Kidney epithelial cell (primary cell): Measurements from ENCODE around the gene AAK1. TPM values are rescaled to one million over a fixed set of nuclear protein-coding genes. Genes with fewer than 3 reads are reported as not detected.

Experiments
- DNase-seq: peaks from one replicate; pipeline ENCODE4 v3.0.0-alpha.2; 2010; ENCODE audit warnings: low read depth
- H3K27me3 ChIP-seq: 2 replicates; pipeline ENCODE4 v1.6.0; 2011; ENCODE audit warnings: low read length; ENCODE audit not compliant: control insufficient read depth, insufficient read depth
- H3K36me3 ChIP-seq: 2 replicates; pipeline ENCODE4 v1.5.1; 2011; ENCODE audit warnings: low read length; ENCODE audit not compliant: control insufficient read depth, insufficient read depth
- H3K4me3 ChIP-seq: 2 replicates; pipeline ENCODE4 v1.5.1; 2011; ENCODE audit warnings: low read depth, mild to moderate bottlenecking, control low read depth, low read length
- total RNA-seq: library from RNA; depleted of rRNA; stranded (reverse); fragments of >200 nt; gene quantifications from 2 replicates; pipeline ENCODE4 v1.2.3, GENCODE V29; 2015
- TF ChIP-seq, protein P1 (sequence below): IDR thresholded peaks from 2 replicates; pipeline ENCODE4 v1.5.1; 2011; ENCODE audit warnings: mild to moderate bottlenecking, moderate library complexity, low read length, control low read depth, inconsistent platforms; ENCODE audit not compliant: insufficient read depth, poor library complexity, severe bottlenecking

Gene AAK1
- total RNA-seq, 1 donor from 2014 or later: 32.5 TPM

DNA sequence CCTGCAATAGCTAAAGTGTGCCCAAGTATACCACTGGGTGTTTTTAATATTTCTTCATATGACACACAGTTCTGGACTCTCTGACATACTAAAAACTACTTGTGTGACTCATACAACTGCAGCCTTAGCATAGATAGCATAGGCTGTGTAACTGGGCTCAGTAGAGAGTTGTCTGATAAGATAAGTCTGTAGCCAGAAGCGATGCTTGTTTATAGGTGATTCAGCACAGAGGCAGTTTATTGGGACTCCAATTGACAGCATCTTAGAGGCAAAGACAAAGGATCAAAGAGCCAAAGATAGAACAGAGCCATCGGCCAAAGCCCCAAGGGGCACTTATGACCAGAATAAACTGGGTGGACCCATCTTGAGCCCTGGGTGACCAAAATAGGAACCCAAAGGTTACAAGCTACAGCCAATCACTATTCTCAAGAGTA is 42.3 kb downstream of the AAK1 start:
- no peak for DNase-seq
- Histone ChIP-seq H3K27me3 (no peaks in the 10 kb centered on the region), H3K4me3 (no peak overlapping the region), H3K36me3 (no peaks in the 10 kb centered on the region)
- TF ChIP-seq, protein P1, sequence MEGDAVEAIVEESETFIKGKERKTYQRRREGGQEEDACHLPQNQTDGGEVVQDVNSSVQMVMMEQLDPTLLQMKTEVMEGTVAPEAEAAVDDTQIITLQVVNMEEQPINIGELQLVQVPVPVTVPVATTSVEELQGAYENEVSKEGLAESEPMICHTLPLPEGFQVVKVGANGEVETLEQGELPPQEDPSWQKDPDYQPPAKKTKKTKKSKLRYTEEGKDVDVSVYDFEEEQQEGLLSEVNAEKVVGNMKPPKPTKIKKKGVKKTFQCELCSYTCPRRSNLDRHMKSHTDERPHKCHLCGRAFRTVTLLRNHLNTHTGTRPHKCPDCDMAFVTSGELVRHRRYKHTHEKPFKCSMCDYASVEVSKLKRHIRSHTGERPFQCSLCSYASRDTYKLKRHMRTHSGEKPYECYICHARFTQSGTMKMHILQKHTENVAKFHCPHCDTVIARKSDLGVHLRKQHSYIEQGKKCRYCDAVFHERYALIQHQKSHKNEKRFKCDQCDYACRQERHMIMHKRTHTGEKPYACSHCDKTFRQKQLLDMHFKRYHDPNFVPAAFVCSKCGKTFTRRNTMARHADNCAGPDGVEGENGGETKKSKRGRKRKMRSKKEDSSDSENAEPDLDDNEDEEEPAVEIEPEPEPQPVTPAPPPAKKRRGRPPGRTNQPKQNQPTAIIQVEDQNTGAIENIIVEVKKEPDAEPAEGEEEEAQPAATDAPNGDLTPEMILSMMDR: no peak

DNA sequence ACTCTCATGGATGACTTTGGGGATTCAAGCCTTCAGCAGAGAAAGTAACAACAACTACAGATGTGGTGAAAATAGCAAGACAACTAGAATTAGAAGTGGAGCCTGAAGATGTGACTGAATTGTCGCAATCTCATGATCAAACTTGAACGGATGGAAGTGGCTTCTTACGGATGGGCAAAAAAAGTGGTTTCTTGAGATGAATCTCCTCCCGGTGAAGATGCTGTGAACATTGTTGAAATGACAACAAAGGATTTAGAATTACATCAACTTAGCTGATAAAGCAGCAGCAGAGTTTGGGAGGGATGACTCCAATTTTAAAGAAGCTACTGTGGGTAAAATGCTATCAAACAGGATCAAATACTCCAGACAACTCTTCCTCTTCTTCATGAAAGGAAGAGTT is 43.1 kb downstream of the AAK1 start:
- Histone ChIP-seq H3K36me3 (no peaks in the 10 kb centered on the region), H3K4me3 (no peak overlapping the region), H3K27me3 (no peaks in the 10 kb centered on the region)
- TF ChIP-seq, protein P1: no peak
- no peak for DNase-seq

DNA sequence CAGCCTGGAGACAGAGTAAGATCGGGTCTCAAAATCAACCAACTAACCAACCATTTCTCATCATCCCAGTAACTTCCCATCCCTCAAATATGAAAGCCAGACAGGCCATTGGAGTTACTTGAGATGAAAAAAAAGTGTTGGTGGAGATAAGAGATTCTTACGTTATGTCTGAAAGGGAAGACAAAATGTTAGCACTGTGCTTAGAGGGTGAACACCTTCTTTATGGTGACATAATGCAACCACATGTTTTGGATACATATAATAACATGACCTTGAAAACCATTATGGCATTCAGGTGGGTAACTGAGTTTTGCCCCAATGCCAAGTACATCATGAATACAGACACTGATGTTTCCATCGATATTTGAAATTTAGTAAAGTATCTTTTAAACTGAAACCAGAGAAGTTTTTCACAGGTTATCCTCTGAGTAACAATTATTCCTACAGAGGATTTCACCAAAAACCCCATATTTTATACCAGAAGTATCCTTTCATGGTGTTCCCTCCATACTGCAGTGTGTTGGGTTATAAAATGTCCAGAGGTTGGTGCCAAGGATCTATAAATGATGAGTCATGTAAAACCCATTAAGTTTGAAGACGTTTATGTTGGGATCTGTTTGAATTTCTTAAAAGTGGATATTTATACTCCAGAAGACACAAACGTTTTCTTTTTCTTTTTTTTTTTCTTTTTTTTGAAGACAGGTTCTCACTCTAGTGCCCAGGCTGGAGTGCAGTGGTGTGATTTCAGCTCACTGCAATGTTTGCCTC is 45.5 kb downstream of the AAK1 start:
- Histone ChIP-seq H3K36me3 (no peaks in the 10 kb centered on the region), H3K27me3 (no peaks in the 10 kb centered on the region), H3K4me3 (no peak overlapping the region)
- DNase-seq: no peak
- TF ChIP-seq, protein P1: no peak

DNA sequence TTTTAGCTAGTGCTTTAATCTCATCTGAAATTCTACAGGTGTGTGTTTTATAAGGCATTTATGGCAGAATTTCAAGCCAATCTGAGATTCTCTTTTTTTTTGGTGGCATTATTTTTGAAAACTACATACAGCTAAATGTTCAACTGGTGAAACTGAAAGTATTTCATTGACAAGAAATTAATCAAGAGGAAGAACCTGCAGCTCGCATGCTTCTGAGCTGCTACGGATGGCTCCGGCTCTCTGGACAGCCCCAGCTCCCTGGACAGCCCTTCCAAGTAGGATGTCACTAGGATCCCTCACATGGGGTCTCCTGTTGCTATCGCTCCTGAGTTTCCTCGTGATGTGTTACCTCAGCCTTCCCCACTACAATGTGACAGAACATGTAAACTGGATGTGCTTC is 46.4 kb downstream of the AAK1 start:
- H3K4me3 ChIP-seq: no peak overlapping the region
- DNase-seq: no peak
- H3K36me3 ChIP-seq: no peaks in the 10 kb centered on the region
- TF ChIP-seq, protein P1: no peak
- H3K27me3 ChIP-seq: no peaks in the 10 kb centered on the region

DNA sequence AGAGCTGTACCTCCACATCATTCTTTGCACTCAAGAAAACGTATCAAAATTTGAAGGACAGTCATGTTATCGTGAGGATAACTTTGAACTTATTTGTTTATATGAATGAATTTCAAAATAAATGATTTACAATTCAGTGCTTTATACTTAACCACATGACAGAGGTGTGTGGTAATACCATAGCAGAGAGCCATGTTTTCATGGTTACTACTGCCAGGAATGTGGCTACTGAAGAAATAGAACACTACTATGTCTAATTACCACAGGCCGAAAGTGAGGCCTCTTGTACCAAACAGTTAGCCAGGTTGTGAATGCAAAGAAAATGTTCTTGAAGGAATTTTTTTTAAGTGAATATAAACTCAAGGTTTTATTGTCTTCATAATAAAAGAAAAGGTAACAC is 49.2 kb downstream of the AAK1 start:
- Histone ChIP-seq H3K4me3 (no peak overlapping the region), H3K27me3 (no peaks in the 10 kb centered on the region), H3K36me3 (no peaks in the 10 kb centered on the region)
- no peak for DNase-seq
- TF ChIP-seq, protein P1: no peak

DNA sequence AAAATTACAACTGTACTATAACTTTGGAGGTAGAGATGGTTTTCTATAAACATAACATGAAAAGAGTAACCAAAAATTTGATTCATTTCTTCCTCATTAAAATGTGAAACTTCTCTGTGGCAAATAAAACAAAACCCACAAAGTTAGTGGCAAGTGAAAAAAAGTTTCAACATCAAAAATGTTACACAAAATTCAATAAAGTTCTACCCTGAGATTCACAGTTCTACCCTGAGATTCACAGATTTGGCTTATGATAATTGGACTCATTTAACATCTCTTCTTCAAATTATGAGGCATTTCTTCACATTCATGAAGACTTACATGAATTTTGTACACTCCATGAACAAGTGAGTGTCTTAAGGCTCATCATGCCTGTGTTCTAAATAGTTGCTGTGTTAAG is 51.0 kb downstream of the AAK1 start:
- TF ChIP-seq, protein P1: no peak
- Histone ChIP-seq H3K27me3 (no peaks in the 10 kb centered on the region), H3K4me3 (no peak overlapping the region), H3K36me3 (no peaks in the 10 kb centered on the region)
- no peak for DNase-seq
